SK-N-SH (cell line): ENCODE data around the gene COL26A1. TPM values are rescaled to one million over a fixed set of nuclear protein-coding genes. Genes with fewer than 3 reads are reported as not detected.

ENCODE experiments used
- CTCF ChIA-PET: fragments of 300-600, 350-600 bp; formaldehyde crosslinking; extraction: SDS; loops from one replicate; lab custom pipeline; 2021; lab: Yijun Ruan, JAX
- POLR2A ChIA-PET: fragments of 350-600 bp; sonication (Branson Sonifier 250); formaldehyde crosslinking; extraction: SDS; loops from one replicate; lab custom pipeline; 2020; ENCODE audit warnings: antibody characterized with exemption, inconsistent platforms; lab: Yijun Ruan, JAX
- DNase-seq: peaks from one replicate; pipeline ENCODE4 v3.0.0; 2012
- H2AFZ ChIP-seq: fragments of 200-600 bp; sonication (generic); 2 replicates; pipeline ENCODE4 v1.8.1; 2016; ENCODE audit warnings: antibody characterized with exemption, mild to moderate bottlenecking, low read depth
- H3F3A ChIP-seq: fragments of 200-600 bp; sonication (generic); replicated peaks from 2 replicates; pipeline ENCODE3; 2016; ENCODE audit warnings: antibody characterized with exemption, mild to moderate bottlenecking; ENCODE audit not compliant: insufficient read depth
- H3K27ac ChIP-seq, 2 experiments: fragments of 200-500 bp in 1 of 2; fragments of 200-600 bp in 1 of 2; sonication (Bioruptor generic) in 1 of 2; sonication (generic), shearing (Covaris generic) in 1 of 2; 2 replicates each; pipeline versions ENCODE4 v1.5.1 to v1.6.1; 2014 to 2016; ENCODE audit warnings: low read depth in 2 of 2, inconsistent platforms in 1 of 2, low read length in 1 of 2, mild to moderate bottlenecking in 1 of 2, mixed read lengths in 1 of 2
- H3K27me3 ChIP-seq: fragments of 200-600 bp; sonication (generic), shearing (Covaris generic); 2 replicates; pipeline ENCODE4 v1.6.1; 2016; ENCODE audit warnings: mixed run types; ENCODE audit not compliant: insufficient read depth
- H3K36me3 ChIP-seq, 2 experiments: fragments of 200-500 bp in 1 of 2; fragments of 200-600 bp in 1 of 2; sonication (Bioruptor generic) in 1 of 2; sonication (generic) in 1 of 2; replicated peaks in 1 of 2; 2 replicates each; pipeline versions ENCODE3 to v1.5.1; 2014 to 2016; ENCODE audit warnings: low read length in 1 of 2, mild to moderate bottlenecking in 1 of 2; ENCODE audit not compliant: insufficient read depth in 2 of 2, control insufficient read depth in 1 of 2
- H3K4me1 ChIP-seq, 2 experiments: fragments of 200-500 bp in 1 of 2; fragments of 200-600 bp in 1 of 2; sonication (Bioruptor generic) in 1 of 2; sonication (generic), shearing (Covaris generic) in 1 of 2; 2 replicates each; pipeline versions ENCODE4 v1.5.1 to v1.6.1; 2014 to 2016; ENCODE audit warnings: low read depth in 1 of 2, low read length in 1 of 2, mixed run types in 1 of 2; ENCODE audit not compliant: insufficient read depth in 2 of 2, control insufficient read depth in 1 of 2
- H3K4me2 ChIP-seq: fragments of 200-600 bp; sonication (generic), shearing (Covaris generic); 2 replicates; pipeline ENCODE4 v1.6.1; 2017; ENCODE audit warnings: mixed run types
- H3K4me3 ChIP-seq, 2 experiments: fragments of 200-500 bp in 1 of 2; fragments of 200-600 bp in 1 of 2; sonication (Bioruptor generic) in 1 of 2; sonication (generic), shearing (Covaris generic) in 1 of 2; 2 replicates each; pipeline versions ENCODE4 v1.5.1 to v1.8.1; 2014 to 2016; ENCODE audit warnings: low read depth in 2 of 2, inconsistent platforms in 1 of 2, low read length in 1 of 2, mild to moderate bottlenecking in 1 of 2, mixed read lengths in 1 of 2, moderate library complexity in 1 of 2
- H3K79me2 ChIP-seq: fragments of 200-600 bp; sonication (generic); 2 replicates; pipeline ENCODE4 v1.8.1; 2017; ENCODE audit warnings: mild to moderate bottlenecking; ENCODE audit not compliant: insufficient read depth
- H3K9ac ChIP-seq: fragments of 200-600 bp; sonication (generic); 2 replicates; pipeline ENCODE4 v1.6.1; 2017; ENCODE audit warnings: mixed run types
- H3K9me2 ChIP-seq: fragments of 200-600 bp; sonication (generic); 2 replicates; pipeline ENCODE4 v1.6.1; 2017; ENCODE audit warnings: mixed run types
- H3K9me3 ChIP-seq: fragments of 200-600 bp; sonication (generic); 2 replicates; pipeline ENCODE4 v1.6.1; 2017; ENCODE audit warnings: mixed run types, mild to moderate bottlenecking, moderate library complexity
- H4K20me1 ChIP-seq: fragments of 200-600 bp; sonication (generic); 2 replicates; pipeline ENCODE4 v1.6.1; 2017; ENCODE audit warnings: mild to moderate bottlenecking, mixed run types; ENCODE audit not compliant: insufficient read depth
- CHD2 ChIP-seq: fragments of 150-350 bp; IDR thresholded peaks from 2 replicates; pipeline ENCODE4 v1.6.1; 2018; ENCODE audit warnings: low read length; ENCODE audit not compliant: partially characterized antibody
- CTCF ChIP-seq: fragments of 200-600 bp; sonication (generic); IDR thresholded peaks from 2 replicates; pipeline ENCODE4 v1.6.1; 2017; ENCODE audit warnings: antibody characterized with exemption, mild to moderate bottlenecking, moderate library complexity
- EP300 ChIP-seq, 2 experiments: IDR thresholded peaks; 2 replicates each; pipeline versions ENCODE4 v1.4.0 to v1.6.1; 2012; ENCODE audit warnings: borderline replicate concordance in 1 of 2, low read depth in 1 of 2, low read length in 1 of 2
- EZH2phosphoT487 ChIP-seq: fragments of 200-600 bp; sonication (generic); IDR thresholded peaks from 2 replicates; pipeline ENCODE4 v1.6.1; 2017; ENCODE audit warnings: low read depth, mixed run types, mild to moderate bottlenecking, antibody characterized with exemption, moderate library complexity, borderline replicate concordance
- FOXJ3 ChIP-seq: sonication (generic); formaldehyde crosslinking; IDR thresholded peaks from 2 replicates; pipeline ENCODE4 v1.5.1; 2020; ENCODE audit warnings: mild to moderate bottlenecking, missing genetic modification reagents
- GABPA ChIP-seq: IDR thresholded peaks from 2 replicates; pipeline ENCODE4 v1.4.0; 2012; ENCODE audit warnings: low read depth, mild to moderate bottlenecking
- GATA2 ChIP-seq: sonication (generic); formaldehyde crosslinking; IDR thresholded peaks from 2 replicates; pipeline ENCODE4 v1.5.0; 2020; ENCODE audit warnings: mild to moderate bottlenecking, missing genetic modification reagents
- MEF2A ChIP-seq: IDR thresholded peaks from 2 replicates; pipeline ENCODE4 v1.4.0; 2012; ENCODE audit warnings: low read depth, borderline replicate concordance
- NFIC ChIP-seq: IDR thresholded peaks from 2 replicates; pipeline ENCODE4 v1.4.0; 2012; ENCODE audit warnings: borderline replicate concordance
- POLR2AphosphoS5 ChIP-seq: IDR thresholded peaks from 2 replicates; pipeline ENCODE4 v1.6.1; 2012; ENCODE audit warnings: low read depth, low read length
- RAD21 ChIP-seq: IDR thresholded peaks from 2 replicates; pipeline ENCODE4 v1.6.1; 2012; ENCODE audit warnings: mild to moderate bottlenecking, low read length
- RCOR1 ChIP-seq: fragments of 150-350 bp; IDR thresholded peaks from 2 replicates; pipeline ENCODE4 v1.6.1; 2017; ENCODE audit warnings: antibody characterized with exemption, low read length
- RFX5 ChIP-seq: IDR thresholded peaks from 2 replicates; pipeline ENCODE4 v1.6.1; 2012; ENCODE audit warnings: mild to moderate bottlenecking, improper control_type of control experiment, low read length
- SIN3A ChIP-seq: IDR thresholded peaks from 2 replicates; pipeline ENCODE4 v1.6.1; 2012; ENCODE audit warnings: low read depth, mild to moderate bottlenecking, low read length, moderate library complexity, borderline replicate concordance
- TAF1 ChIP-seq: IDR thresholded peaks from 2 replicates; pipeline ENCODE4 v1.6.1; 2012; ENCODE audit warnings: low read depth, mild to moderate bottlenecking, low read length, moderate library complexity, borderline replicate concordance
- TCF12 ChIP-seq: IDR thresholded peaks from 2 replicates; pipeline ENCODE4 v1.4.0; 2012
- USF1 ChIP-seq: IDR thresholded peaks from 2 replicates; pipeline ENCODE4 v1.4.0; 2012; ENCODE audit warnings: low read depth, borderline replicate concordance
- YY1 ChIP-seq: IDR thresholded peaks from 2 replicates; pipeline ENCODE4 v1.4.0; 2012; ENCODE audit warnings: low read depth, mild to moderate bottlenecking
- WGBS: methylation state at CpG from one replicate; pipeline ENCODE4 v1.1.6; 2017; ENCODE audit warnings: low lambda C conversion rate; 5-methylcytosine and 5-hydroxymethylcytosine counted together
- polyA plus RNA-seq, 3 experiments: library from polyadenylated mRNA; depleted of rRNA; stranded (reverse); fragments of >200 nt; gene quantifications; 2 replicates each; pipeline ENCODE4 v1.2.3, GENCODE V29; 2012
- TF ChIP-seq, protein P1 (sequence below): IDR thresholded peaks from 2 replicates; pipeline ENCODE4 v1.4.0; 2012; ENCODE audit warnings: low read depth
- TF ChIP-seq, protein P2 (sequence below): fragments of 150-350 bp; IDR thresholded peaks from 2 replicates; pipeline ENCODE4 v1.6.1; 2017; ENCODE audit warnings: antibody characterized with exemption, low read length, low read depth, borderline replicate concordance

COL26A1 gene
- polyA plus RNA-seq, 1 of the 3 experiments (the other 2 are of a cell fraction): 0.05 TPM

DNA sequence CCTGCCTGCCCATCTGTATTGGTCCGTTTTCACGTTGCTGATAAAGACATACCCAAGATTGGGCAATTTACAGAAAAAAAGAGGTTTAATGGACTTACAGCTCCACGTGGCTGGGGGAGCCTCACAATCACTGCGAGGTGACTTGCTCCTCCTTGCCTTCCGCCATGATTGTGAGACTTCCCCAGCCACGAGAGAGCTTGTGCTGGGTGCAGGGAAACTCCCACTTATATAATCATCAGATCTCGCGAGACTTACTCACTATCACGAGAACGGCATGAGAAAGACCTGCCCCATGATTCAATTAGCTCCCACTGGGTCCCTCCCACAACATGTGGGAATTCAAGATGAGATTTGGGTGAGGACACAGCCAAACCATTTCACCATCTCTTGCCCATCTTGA lies 154.6 kb downstream of the COL26A1 start:
- Histone ChIP-seq H4K20me1 (no peaks in the 10 kb centered on the region), H3K4me1 (no peaks in the 10 kb centered on the region; a peak in 1 of 4 replicates), H3K4me3 (no peak overlapping the region), H3K9ac (no peak overlapping the region), H3K79me2 (no peaks in the 10 kb centered on the region), H3K36me3 (no peaks in the 10 kb centered on the region), H3F3A (no peaks in the 10 kb centered on the region), H3K9me3 (no peaks in the 10 kb centered on the region)
- WGBS: 59% methylated on average over 10 of the region's 10 CpGs
- TF ChIP-seq YY1 (no peak), RCOR1 (no peak), RFX5 (no peak), TCF12 (no peak), TAF1 (no peak), EZH2phosphoT487 (no peak), CHD2 (no peak), POLR2AphosphoS5 (no peak), GATA2 (CRISPR knock-in tag) (no peak), GABPA (no peak), USF1 (no peak), SIN3A (no peak), EP300 (IDR thresholded peaks at IDR 0.05; ENCODE audit: borderline replicate concordance in 1 of 2, low read depth in 1 of 2, low read length in 1 of 2) (no peak), CTCF (no peak), RAD21 (no peak), MEF2A (no peak), NFIC (no peak), FOXJ3 (CRISPR knock-in tag) (no peak)
- TF ChIP-seq, protein P1, sequence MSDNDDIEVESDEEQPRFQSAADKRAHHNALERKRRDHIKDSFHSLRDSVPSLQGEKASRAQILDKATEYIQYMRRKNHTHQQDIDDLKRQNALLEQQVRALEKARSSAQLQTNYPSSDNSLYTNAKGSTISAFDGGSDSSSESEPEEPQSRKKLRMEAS: no peak
- TF ChIP-seq, protein P2, sequence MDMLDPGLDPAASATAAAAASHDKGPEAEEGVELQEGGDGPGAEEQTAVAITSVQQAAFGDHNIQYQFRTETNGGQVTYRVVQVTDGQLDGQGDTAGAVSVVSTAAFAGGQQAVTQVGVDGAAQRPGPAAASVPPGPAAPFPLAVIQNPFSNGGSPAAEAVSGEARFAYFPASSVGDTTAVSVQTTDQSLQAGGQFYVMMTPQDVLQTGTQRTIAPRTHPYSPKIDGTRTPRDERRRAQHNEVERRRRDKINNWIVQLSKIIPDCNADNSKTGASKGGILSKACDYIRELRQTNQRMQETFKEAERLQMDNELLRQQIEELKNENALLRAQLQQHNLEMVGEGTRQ: no peak
- TF ChIP-seq, all 33 proteins: peak for 0
- DNase-seq: no peak
- CTCF ChIA-PET: interaction anchor here (1.0 to 2.4 kb wide), 6 partner anchors 9 to 720 kb away, joined by 3 to 21 read pairs (median 4); no protein-coding TSS in a partner anchor
- H2AFZ ChIP-seq: no peak overlapping the region
- peaks cover 24% of the 10 kb centered on the region; the same call in 1 of the 2 replicates for H3K27me3 ChIP-seq
- no peak overlapping the region for H3K4me2 ChIP-seq
- POLR2A ChIA-PET: no interaction called here
- no peaks in the 10 kb centered on the region for H3K9me2 ChIP-seq
- H3K27ac ChIP-seq: no peak overlapping the region
